C4-2B (cell line): ENCODE measurements around the gene IL17REL.

ENCODE experiments used
- H3K27ac ChIP-seq: fragments of 450-650 bp; 2 replicates; pipeline ENCODE4 v1.5.1; 2017
- ZFX ChIP-seq: fragments of 450-650 bp; IDR thresholded peaks from 2 replicates; pipeline ENCODE4 v1.6.1; 2017
- TF ChIP-seq, protein P1 (sequence below): fragments of 450-650 bp; conservative IDR thresholded peaks from 2 replicates; pipeline ENCODE4 v1.5.1; 2017; ENCODE audit warnings: mild to moderate bottlenecking

Gene IL17REL

DNA sequence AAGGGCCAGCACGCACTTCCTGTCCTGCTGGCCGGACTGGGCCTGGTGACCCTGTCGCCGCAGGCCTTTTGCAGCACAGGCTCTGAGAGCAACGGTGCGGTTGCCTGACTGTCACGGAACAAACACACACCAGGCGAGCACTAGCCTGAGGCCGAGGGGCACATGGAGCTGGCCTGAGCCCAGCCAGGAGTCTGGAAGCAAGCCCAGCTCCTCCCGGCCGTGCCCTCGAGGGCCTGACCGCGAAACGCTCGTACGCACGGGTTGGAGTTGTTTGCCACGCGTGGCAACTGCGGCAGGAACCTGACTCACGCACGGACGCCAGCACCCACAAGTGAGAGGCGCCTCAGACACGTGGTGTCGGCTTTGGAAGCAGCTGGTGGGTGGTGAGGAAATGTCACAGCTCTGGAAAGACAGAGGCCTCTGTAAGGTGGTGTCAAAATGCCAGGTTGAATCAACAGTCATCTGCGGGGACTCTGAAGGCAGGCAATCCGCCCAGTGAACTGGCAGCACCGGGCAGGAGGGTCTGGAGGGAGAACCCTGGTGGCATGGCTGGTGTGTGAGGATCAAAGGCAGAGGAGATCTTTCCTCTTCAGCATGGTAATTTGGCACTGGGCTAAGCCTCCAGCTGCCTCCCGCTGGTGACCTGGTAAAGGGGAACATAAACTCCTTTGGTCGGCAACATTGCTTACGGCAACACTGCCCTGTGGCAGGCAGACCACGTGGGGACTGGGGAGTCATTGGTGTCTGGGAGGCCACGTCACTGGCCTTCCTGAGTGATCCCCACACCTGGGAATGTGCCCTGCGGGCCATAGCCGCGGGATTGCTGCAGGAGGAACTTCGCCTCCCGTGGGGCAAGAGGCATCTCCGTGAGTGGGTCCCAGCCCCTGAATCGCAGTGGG, 15.3 kb upstream of the IL17REL start:
- peak overlapping the region; percentile 81 for H3K27ac ChIP-seq
- TF ChIP-seq, protein P1, sequence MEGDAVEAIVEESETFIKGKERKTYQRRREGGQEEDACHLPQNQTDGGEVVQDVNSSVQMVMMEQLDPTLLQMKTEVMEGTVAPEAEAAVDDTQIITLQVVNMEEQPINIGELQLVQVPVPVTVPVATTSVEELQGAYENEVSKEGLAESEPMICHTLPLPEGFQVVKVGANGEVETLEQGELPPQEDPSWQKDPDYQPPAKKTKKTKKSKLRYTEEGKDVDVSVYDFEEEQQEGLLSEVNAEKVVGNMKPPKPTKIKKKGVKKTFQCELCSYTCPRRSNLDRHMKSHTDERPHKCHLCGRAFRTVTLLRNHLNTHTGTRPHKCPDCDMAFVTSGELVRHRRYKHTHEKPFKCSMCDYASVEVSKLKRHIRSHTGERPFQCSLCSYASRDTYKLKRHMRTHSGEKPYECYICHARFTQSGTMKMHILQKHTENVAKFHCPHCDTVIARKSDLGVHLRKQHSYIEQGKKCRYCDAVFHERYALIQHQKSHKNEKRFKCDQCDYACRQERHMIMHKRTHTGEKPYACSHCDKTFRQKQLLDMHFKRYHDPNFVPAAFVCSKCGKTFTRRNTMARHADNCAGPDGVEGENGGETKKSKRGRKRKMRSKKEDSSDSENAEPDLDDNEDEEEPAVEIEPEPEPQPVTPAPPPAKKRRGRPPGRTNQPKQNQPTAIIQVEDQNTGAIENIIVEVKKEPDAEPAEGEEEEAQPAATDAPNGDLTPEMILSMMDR = no peak
- TF ChIP-seq ZFX = peak; percentile 85; the same call in 1 of the 2 replicates

DNA sequence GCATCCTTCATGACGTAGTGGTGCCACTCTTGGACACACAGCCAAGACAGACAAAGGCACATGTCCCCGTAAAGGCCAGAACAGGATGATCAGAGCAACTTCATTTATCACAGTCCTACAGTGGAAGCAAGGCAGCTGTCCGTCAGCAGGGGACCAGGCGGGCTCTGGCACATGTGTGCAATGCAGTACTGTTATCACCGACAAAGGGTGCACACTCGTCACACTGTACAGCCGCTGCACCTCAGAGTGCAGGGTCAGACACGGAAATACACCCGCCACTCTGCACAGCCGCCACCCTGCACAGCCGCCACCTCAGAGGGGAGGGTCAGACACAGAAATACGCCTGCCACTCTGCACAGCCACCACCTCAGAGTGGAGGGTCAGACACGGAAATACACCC, 13.4 kb upstream of the IL17REL start:
- TF ChIP-seq, protein P1 = no peak
- H3K27ac ChIP-seq = no peak overlapping the region

DNA sequence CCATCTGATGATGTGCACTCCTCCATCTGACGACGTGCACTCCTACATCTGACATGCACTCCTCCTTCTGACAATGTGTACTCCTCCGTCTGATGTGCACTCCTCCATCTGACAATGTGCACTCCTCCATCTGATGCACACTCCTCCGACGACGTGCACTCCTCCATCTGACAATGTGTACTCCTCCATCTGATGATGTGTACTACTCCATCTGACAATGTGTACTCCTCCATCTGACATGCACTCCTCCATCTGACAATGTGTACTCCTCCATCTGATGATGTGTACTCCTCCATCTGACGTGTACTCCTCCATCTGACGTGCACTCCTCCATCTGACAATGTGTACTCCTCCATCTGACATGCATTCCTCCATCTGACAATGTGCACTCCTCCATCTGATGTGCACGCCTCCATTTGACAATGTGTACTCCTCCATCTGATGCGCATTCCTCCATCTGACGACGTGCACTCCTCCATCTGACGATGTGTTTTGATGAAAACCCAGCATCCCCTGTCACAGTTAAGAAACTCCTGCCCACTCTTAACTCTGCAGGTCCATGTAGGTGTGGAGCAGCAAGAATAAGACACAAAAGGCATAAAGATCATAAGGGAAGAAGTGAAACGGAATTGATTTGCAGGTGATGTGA, 9.7 kb upstream of the IL17REL start:
- no peak for TF ChIP-seq ZFX
- TF ChIP-seq, protein P1 = no peak
- no peak overlapping the region for H3K27ac ChIP-seq

DNA sequence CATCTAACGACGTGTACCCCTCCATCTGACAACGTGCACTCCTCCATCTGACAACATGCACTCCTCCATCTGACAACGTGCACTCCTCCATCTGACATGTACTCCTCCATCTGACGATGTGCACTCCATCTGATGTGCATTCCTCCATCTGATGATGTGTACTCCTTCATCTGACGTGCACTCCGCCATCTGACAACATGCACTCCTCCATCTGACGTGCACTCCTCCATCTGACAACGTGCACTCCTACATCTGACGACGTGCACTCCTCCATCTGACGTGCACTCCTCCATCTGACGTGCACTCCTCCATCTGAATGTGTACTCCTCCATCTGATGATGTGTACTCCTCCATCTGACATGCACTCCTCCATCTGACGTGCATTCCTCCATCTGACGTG, 8.0 kb upstream of the IL17REL start:
- no peak overlapping the region for H3K27ac ChIP-seq
- TF ChIP-seq ZFX = no peak
- TF ChIP-seq, protein P1 = no peak

DNA sequence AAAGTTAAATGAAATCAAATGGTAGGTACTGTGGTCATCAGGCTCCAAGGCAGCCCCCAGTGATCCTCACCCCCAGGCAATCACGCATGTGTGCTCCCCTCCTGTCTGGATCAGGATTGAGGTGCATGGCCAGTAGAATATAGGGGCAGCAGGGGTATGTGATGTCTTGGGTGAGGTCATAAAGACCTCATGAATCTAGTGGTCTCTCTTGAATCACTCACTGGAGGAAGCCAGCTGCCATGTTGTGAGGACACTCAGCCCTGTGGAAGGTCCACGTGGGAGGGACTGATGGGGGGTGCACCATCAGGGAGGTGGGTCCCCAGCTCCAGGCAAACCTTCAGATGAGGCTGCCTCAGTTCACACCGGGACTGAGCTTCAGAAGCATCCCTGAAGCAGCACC, 6.8 kb upstream of the IL17REL start:
- TF ChIP-seq, protein P1 = no peak
- TF ChIP-seq ZFX = no peak
- no peak overlapping the region for H3K27ac ChIP-seq

DNA sequence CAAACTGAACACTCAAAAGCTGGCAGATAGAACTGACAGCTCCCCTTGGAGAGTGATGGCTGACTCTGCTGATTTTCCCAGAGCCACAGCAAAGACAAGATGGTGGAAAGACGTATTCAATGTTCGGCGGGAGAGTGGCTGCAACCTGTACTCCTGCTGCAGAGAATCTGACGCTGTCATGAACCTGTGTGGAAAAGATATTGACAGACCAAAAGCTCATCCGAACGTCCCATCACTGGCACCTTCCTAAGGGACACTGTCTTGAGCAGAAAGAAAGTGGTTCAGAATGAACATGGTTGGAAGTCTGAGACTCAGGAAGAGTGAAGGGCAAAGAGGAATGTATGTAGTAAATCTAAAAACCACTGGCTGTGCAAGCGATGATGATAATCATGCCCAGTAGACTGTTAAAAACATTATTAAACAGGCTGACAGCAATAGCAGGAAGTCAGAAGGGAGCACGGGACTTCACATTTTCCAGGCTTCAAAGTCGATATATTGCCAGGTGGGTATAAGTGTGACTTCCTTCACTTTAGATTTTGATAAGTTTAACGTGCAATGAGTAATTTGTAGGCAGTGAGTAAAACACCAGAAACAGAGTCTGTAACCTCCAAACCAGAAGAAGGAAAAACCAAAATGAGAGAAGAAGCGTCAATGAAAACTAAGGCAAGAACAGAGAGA, 6.2 kb upstream of the IL17REL start:
- TF ChIP-seq, protein P1 = no peak
- TF ChIP-seq ZFX = no peak
- no peak overlapping the region for H3K27ac ChIP-seq
